ENCODE results near the gene TBC1D4. TPM values are rescaled to one million over a fixed set of nuclear protein-coding genes. Genes with fewer than 3 reads are reported as not detected.

TBC1D4 gene
- total RNA-seq, 1 experiment from 2014 or later, result 15.4 TPM

DNA sequence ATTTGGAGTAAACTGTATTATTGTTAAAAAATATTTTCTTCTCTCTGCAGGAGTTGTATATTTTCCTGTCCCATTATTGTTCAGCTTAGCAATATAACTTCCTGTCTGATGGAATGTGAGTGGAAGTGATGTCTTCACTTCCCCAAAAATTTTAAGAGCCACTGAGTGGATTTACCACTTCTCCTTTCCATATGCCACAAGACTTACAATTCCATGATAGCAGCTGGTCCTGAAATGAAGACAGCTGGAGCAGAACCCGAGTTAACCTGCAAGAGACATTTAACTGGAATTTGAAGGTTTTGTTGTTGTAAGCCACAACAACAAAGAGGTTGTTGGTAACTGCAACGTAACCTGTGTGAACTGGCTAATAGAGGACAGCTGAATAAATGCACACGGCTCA is 23.4 kb upstream of the TBC1D4 start:
- Mint-ChIP-seq H3K9me3 (ENCODE audit: low read depth, unreplicated experiment) (no peaks in the 10 kb centered on the region), H3K27ac (ENCODE audit: unreplicated experiment) (no peak overlapping the region), H3K36me3 (ENCODE audit: insufficient read depth, unreplicated experiment) (no peaks in the 10 kb centered on the region), H3K27me3 (ENCODE audit: unreplicated experiment) (no peaks in the 10 kb centered on the region), H3K4me3 (ENCODE audit: low read depth, unreplicated experiment) (no peak overlapping the region), H3K4me1 (ENCODE audit: low read depth, unreplicated experiment) (no peaks in the 10 kb centered on the region)
- DNase-seq, result no peak
- no TSS peak for BruUV-seq (replicated peaks)
- intact Hi-C loops (cut with micrococcal nuclease; ENCODE audit: unreplicated experiment), result no loop called here
- CTCF ChIA-PET, result no interaction called here
- TF ChIP-seq, protein P1, sequence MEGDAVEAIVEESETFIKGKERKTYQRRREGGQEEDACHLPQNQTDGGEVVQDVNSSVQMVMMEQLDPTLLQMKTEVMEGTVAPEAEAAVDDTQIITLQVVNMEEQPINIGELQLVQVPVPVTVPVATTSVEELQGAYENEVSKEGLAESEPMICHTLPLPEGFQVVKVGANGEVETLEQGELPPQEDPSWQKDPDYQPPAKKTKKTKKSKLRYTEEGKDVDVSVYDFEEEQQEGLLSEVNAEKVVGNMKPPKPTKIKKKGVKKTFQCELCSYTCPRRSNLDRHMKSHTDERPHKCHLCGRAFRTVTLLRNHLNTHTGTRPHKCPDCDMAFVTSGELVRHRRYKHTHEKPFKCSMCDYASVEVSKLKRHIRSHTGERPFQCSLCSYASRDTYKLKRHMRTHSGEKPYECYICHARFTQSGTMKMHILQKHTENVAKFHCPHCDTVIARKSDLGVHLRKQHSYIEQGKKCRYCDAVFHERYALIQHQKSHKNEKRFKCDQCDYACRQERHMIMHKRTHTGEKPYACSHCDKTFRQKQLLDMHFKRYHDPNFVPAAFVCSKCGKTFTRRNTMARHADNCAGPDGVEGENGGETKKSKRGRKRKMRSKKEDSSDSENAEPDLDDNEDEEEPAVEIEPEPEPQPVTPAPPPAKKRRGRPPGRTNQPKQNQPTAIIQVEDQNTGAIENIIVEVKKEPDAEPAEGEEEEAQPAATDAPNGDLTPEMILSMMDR (IDR thresholded peaks at IDR 0.05; ENCODE audit: unreplicated experiment), result no peak

- H3K4me1 Mint-ChIP-seq (ENCODE audit: low read depth, unreplicated experiment), result no peaks in the 10 kb centered on the region
- TF ChIP-seq, protein P1 (IDR thresholded peaks at IDR 0.05; ENCODE audit: unreplicated experiment), result no peak
- CTCF ChIA-PET, result no interaction called here
- no peaks in the 10 kb centered on the region for H3K9me3 Mint-ChIP-seq (ENCODE audit: low read depth, unreplicated experiment)
- no peak overlapping the region for H3K4me3 Mint-ChIP-seq (ENCODE audit: low read depth, unreplicated experiment)
- BruUV-seq (replicated peaks), result no TSS peak
- no peaks in the 10 kb centered on the region for H3K36me3 Mint-ChIP-seq (ENCODE audit: insufficient read depth, unreplicated experiment)
- no peak overlapping the region for H3K27ac Mint-ChIP-seq (ENCODE audit: unreplicated experiment)
- no peaks in the 10 kb centered on the region for H3K27me3 Mint-ChIP-seq (ENCODE audit: unreplicated experiment)
- intact Hi-C loops (cut with micrococcal nuclease; ENCODE audit: unreplicated experiment), result loop anchor here (10.0 kb wide), 1 partner anchor 1101 kb away; no protein-coding TSS in a partner anchor
- DNase-seq, result no peak
Measured at GRCh38 chr13:75495938-75496337, 14.0 kb upstream of the TBC1D4 start.

DNA sequence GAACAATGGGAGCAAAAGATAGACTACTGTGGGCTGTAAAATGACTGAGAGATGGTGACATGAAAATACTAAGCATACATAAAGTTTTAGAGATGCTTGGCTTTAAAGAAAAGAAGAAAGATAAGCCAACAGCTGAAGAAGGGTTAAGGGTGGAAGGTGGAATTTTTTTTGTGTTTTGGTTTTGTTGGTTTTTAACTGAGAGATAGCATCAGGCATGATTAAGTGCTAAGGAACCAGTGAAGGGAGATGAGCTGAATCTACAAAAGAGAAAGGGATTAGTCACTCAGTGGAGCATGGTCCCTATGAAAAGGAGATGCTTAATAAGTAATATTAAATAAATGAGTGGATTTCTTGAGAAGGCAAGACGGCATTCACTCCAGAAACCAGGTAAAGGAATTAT is 12.5 kb upstream of the TBC1D4 start:
- no peaks in the 10 kb centered on the region for H3K9me3 Mint-ChIP-seq (ENCODE audit: low read depth, unreplicated experiment)
- no peaks in the 10 kb centered on the region for H3K27me3 Mint-ChIP-seq (ENCODE audit: unreplicated experiment)
- BruUV-seq (replicated peaks), result no TSS peak
- no peaks in the 10 kb centered on the region for H3K36me3 Mint-ChIP-seq (ENCODE audit: insufficient read depth, unreplicated experiment)
- CTCF ChIA-PET, result no interaction called here
- no peak for DNase-seq
- intact Hi-C loops (cut with micrococcal nuclease; ENCODE audit: unreplicated experiment), result loop anchor here (10.0 kb wide), 1 partner anchor 1100 kb away; no protein-coding TSS in a partner anchor
- H3K27ac Mint-ChIP-seq (ENCODE audit: unreplicated experiment), result no peak overlapping the region
- H3K4me3 Mint-ChIP-seq (ENCODE audit: low read depth, unreplicated experiment), result no peak overlapping the region
- no peaks in the 10 kb centered on the region for H3K4me1 Mint-ChIP-seq (ENCODE audit: low read depth, unreplicated experiment)
- TF ChIP-seq, protein P1 (IDR thresholded peaks at IDR 0.05; ENCODE audit: unreplicated experiment), result no peak

GRCh38 chr13:75493156-75493555 is 11.2 kb upstream of the TBC1D4 start:
- CTCF ChIA-PET, result no interaction called here
- no peak overlapping the region for H3K27ac Mint-ChIP-seq (ENCODE audit: unreplicated experiment)
- DNase-seq, result no peak
- H3K4me3 Mint-ChIP-seq (ENCODE audit: low read depth, unreplicated experiment), result no peak overlapping the region
- intact Hi-C loops (cut with micrococcal nuclease; ENCODE audit: unreplicated experiment), result loop anchor here (10.0 kb wide), 1 partner anchor 1098 kb away; no protein-coding TSS in a partner anchor
- H3K27me3 Mint-ChIP-seq (ENCODE audit: unreplicated experiment), result no peaks in the 10 kb centered on the region
- TF ChIP-seq, protein P1 (IDR thresholded peaks at IDR 0.05; ENCODE audit: unreplicated experiment), result no peak
- no peaks in the 10 kb centered on the region for H3K9me3 Mint-ChIP-seq (ENCODE audit: low read depth, unreplicated experiment)
- no peaks in the 10 kb centered on the region for H3K36me3 Mint-ChIP-seq (ENCODE audit: insufficient read depth, unreplicated experiment)
- H3K4me1 Mint-ChIP-seq (ENCODE audit: low read depth, unreplicated experiment), result no peaks in the 10 kb centered on the region
- no TSS peak for BruUV-seq (replicated peaks)
